Heart left ventricle (tissue), 16 donors: ENCODE measurements around the gene XK. TPM values are rescaled to one million over a fixed set of nuclear protein-coding genes. Genes with fewer than 3 reads are reported as not detected.
A peak's percentile ranks its signal among the peaks of the same experiment; 100 is the strongest.

ENCODE experiments used
- ATAC-seq, 4 donors: fragments of 200-7000 bp; cut with Tn5 transposase; one replicate each; pipeline ENCODE4 v1.9.1; 2020 to 2022; ENCODE audit warnings: moderate library complexity in 4 of 4, mild to moderate bottlenecking in 3 of 4, moderate number of reproducible peaks in 1 of 4
- DNase-seq, 5 donors: peaks; one replicate each; pipeline ENCODE4 v3.0.0-alpha.2; 2020
- H3K27ac ChIP-seq, 12 donors: fragments of 200-600 bp; sonication (generic) in 4 of 12; one replicate each; pipeline versions ENCODE4 v1.5.0 to v1.8.0; 2016 to 2022; ENCODE audit warnings: mild to moderate bottlenecking in 2 of 12
- H3K27me3 ChIP-seq, 9 donors: fragments of 200-600 bp; sonication (generic) in 2 of 9; one replicate each; pipeline versions ENCODE4 v1.5.1 to v1.8.0; 2016 to 2022; ENCODE audit warnings: mild to moderate bottlenecking in 3 of 9
- H3K36me3 ChIP-seq, 9 donors: fragments of 200-600 bp; sonication (generic) in 2 of 9; one replicate each; pipeline versions ENCODE4 v1.5.0 to v1.8.0; 2018 to 2022; ENCODE audit warnings: mild to moderate bottlenecking in 2 of 9
- H3K4me1 ChIP-seq, 12 donors: fragments of 200-600 bp; sonication (generic) in 4 of 12; one replicate each; pipeline versions ENCODE4 v1.5.0 to v1.8.0; 2016 to 2022; ENCODE audit warnings: mild to moderate bottlenecking in 3 of 12
- H3K4me3 ChIP-seq, 12 donors: fragments of 200-600 bp; sonication (generic) in 4 of 12; one replicate each; pipeline versions ENCODE4 v1.5.0 to v1.8.0; 2017 to 2022; ENCODE audit warnings: mild to moderate bottlenecking in 9 of 12, moderate library complexity in 4 of 12
- H3K9me3 ChIP-seq, 12 donors: fragments of 200-600 bp; sonication (generic) in 4 of 12; one replicate each; pipeline versions ENCODE4 v1.5.0 to v1.8.0; 2016 to 2022; ENCODE audit warnings: mild to moderate bottlenecking in 1 of 12
- POLR2A ChIP-seq, 2 donors: fragments of 450-650 bp; IDR thresholded peaks; one replicate each; pipeline ENCODE4 v1.6.1; 2017; ENCODE audit warnings: antibody characterized with exemption in 2 of 2, mild to moderate bottlenecking in 2 of 2, moderate library complexity in 2 of 2
- WGBS, 4 donors: extraction: QIAGEN DNeasy Blood & Tissue Kit in 2 of 4; methylation state at CpG; one replicate each; pipeline versions ENCODE4 v1.1.5 to v1.1.7; 2013 to 2018; 5-methylcytosine and 5-hydroxymethylcytosine counted together
- intact Hi-C, 10 donors: fragments of 100-400 bp; cut with DNase I; formaldehyde crosslinking; loops; one replicate each; pipeline versions ENCODE4 v1.11.1 to v1.14.2; 2022
- polyA plus RNA-seq, 2 donors: library from polyadenylated mRNA; stranded (reverse); fragments of 200-250 nt; gene quantifications; one replicate each; pipeline ENCODE4 v1.2.3, GENCODE V29; 2013
- total RNA-seq, 9 donors: library from RNA; depleted of rRNA in 2 of 9; stranded (reverse); fragments of >200 nt in 2 of 9; fragmentation: NEBNext Ultra II Directional in 3 of 9; extraction: Animal tissue kit (Norgen Biotek cat#: 25700) in 3 of 9; gene quantifications; one replicate each; pipeline versions ENCODE4 v1.1.0 to v1.2.4, GENCODE V29; 2016 to 2023
- TF ChIP-seq, protein P1 (sequence below), 12 donors: fragments of 200-600 bp; sonication (generic) in 4 of 12; IDR thresholded peaks; one replicate each; pipeline versions ENCODE4 v1.5.0 to v1.8.0; 2018 to 2022; ENCODE audit warnings: antibody characterized with exemption in 12 of 12, mild to moderate bottlenecking in 5 of 12
- donor health status: ischemic (EF 13 %, LVEDD 7.1; RV severe dilation, severe dysfunction).
- donor health status: healthy with polysubstance abuse.
- donor health status: DM: no; HTN: yes; CAD: no.
- donor health status: DM: no; HTN: no; CAD: no.
- donor health status: ischemic (EF 25% LVEDD 6.9; RV normal size, moderate dysfunction).
- donor health status: ischemic (EF 25% LVEDD 5.7; RV mildly dilated, moderate dysfunction).
- donor health status: healthy.
- donor health status: DM: yes; HTN: yes; CAD: no.
- donor health status: ischemic (EF 35%, LVEDD 5.7; RV mildly dilated, moderate dysfunction).
- donor health status: nonischemic (EF 11% LVEDD 7.7; RV severe dilation, severe dysfunction).
- donor health status: DM: yes; HTN: yes; CAD: no.
- donor health status: PGD.
- donor health status: ischemic (EF 29% LVEDD 5.4; RV normal size, mild dysfunction).
- donor health status: nonischemic (EF 23%, LVEDD 6.1; RV moderate dilation, normal function).

Gene XK
- total and polyA plus RNA-seq, 11 donors, result 2.6 to 16.4 (median 8.7) TPM

DNA sequence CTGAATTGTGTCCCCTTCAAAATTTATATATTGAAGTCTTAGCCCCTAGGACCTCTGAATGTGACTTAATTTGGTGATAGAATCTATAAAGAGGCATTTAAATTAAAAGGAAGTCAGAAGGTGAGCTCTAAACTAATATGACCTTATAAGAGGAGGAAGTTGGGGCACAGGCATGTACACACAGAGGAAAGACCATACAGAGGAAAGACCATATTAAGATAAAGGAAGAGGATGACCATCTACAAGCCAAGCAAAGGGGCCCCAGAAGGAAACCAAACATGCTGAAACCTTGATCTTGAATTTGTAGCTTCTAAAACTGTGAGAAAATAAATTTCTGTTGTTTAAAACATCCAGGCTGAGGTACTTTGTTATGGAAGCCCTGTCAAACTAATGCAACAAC is 67.3 kb downstream of the XK start:
- Histone ChIP-seq H3K36me3 (no peaks in the 10 kb centered on the region), H3K27me3 (no peaks in the 10 kb centered on the region), H3K9me3 (no peaks in the 10 kb centered on the region), H3K4me3 (no peak overlapping the region), H3K4me1 (peaks cover 0 to 24% (median 0%) of the 10 kb centered on the region in 12 donors), H3K27ac (peak overlapping the region in 1 of 12 donors; percentile 81)
- ATAC-seq, result no peak
- intact Hi-C loops, result no loop called here
- no peak for DNase-seq
- TF ChIP-seq POLR2A (IDR thresholded peaks at IDR 0.05), result no peak
- TF ChIP-seq, protein P1, sequence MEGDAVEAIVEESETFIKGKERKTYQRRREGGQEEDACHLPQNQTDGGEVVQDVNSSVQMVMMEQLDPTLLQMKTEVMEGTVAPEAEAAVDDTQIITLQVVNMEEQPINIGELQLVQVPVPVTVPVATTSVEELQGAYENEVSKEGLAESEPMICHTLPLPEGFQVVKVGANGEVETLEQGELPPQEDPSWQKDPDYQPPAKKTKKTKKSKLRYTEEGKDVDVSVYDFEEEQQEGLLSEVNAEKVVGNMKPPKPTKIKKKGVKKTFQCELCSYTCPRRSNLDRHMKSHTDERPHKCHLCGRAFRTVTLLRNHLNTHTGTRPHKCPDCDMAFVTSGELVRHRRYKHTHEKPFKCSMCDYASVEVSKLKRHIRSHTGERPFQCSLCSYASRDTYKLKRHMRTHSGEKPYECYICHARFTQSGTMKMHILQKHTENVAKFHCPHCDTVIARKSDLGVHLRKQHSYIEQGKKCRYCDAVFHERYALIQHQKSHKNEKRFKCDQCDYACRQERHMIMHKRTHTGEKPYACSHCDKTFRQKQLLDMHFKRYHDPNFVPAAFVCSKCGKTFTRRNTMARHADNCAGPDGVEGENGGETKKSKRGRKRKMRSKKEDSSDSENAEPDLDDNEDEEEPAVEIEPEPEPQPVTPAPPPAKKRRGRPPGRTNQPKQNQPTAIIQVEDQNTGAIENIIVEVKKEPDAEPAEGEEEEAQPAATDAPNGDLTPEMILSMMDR (IDR thresholded peaks at IDR 0.05), result no peak

DNA sequence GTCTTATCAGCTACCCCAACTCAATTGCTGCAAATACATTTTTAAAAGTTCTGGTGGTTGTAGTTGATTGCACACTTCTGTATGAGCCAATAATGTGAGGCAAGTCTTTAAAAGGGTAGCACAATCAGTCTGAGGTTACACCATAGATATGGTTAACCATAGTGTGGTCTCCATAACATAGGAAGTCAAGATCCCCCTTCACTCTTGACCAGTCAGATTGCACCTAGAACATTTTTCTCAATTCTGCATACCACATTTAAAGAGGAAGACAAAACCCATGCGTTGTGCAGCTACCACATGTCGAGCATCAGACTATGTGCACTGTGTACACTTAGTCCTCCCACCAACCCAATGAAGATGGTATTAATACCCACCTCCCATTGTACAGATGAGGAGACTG is 67.8 kb downstream of the XK start:
- intact Hi-C loops, result no loop called here
- H3K4me3 ChIP-seq, result no peak overlapping the region
- peak overlapping the region in 1 of 12 donors; percentile 81 for H3K27ac ChIP-seq
- ATAC-seq, result no peak
- H3K9me3 ChIP-seq, result no peaks in the 10 kb centered on the region
- 59 to 89% (median 69%) methylated on average over 2 of the region's 2 CpGs for WGBS, 4 donors
- H3K36me3 ChIP-seq, result no peaks in the 10 kb centered on the region
- H3K4me1 ChIP-seq, result peaks cover 0 to 24% (median 0%) of the 10 kb centered on the region in 12 donors
- no peaks in the 10 kb centered on the region for H3K27me3 ChIP-seq
- no peak for DNase-seq
- TF ChIP-seq POLR2A (IDR thresholded peaks at IDR 0.05), result no peak
- TF ChIP-seq, protein P1 (IDR thresholded peaks at IDR 0.05), result no peak

DNA sequence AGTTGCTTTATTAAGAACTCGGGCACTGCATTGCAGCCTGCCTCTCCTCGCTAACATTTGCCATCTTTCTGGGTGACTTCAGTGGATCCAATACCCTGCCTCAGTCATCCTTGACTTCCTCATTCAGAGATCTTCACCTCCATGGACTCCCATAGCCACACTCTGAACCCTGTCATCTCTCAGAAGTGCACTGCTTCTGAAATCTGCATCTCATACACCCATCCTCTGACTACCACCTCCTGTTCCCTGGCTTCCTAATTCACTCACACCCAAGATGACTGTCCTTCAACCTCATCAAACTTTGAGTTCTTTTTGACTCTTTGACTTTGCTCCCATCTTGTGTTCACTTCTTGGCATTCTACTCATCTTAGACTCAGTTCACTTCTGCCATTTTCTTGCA is 68.9 kb downstream of the XK start:
- no peak for DNase-seq
- Histone ChIP-seq H3K4me3 (no peak overlapping the region), H3K9me3 (no peaks in the 10 kb centered on the region), H3K27me3 (no peaks in the 10 kb centered on the region), H3K4me1 (peaks cover 0 to 24% (median 0%) of the 10 kb centered on the region in 12 donors), H3K36me3 (no peaks in the 10 kb centered on the region), H3K27ac (peak overlapping the region in 1 of 12 donors; percentile 81)
- 79 to 96% (median 86%) methylated on average over 2 of the region's 2 CpGs for WGBS, 4 donors
- no peak for ATAC-seq
- TF ChIP-seq, protein P1 (IDR thresholded peaks at IDR 0.05), result no peak
- no peak for TF ChIP-seq POLR2A (IDR thresholded peaks at IDR 0.05)
- intact Hi-C loops, result no loop called here

DNA sequence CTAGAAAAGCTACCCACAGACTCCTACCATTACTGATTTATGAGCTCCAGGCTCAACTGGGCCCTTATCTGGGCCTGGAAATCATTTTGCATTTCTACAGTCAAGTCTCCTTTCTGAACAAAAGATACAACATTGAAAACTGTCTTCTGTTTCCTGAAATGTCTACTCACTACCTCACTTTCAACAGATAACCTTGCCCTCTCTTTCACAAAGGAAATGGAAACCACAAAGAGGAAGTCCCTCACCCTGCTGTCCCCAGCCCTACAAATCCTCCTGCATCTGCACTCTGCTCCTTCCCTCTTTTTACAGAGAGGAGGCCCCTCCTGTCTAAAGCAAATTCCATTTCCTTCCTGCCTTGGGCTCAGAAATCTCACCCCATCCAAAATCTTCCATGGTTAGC is 69.4 kb downstream of the XK start:
- Histone ChIP-seq H3K4me3 (no peak overlapping the region), H3K27me3 (no peaks in the 10 kb centered on the region), H3K27ac (peak overlapping the region in 1 of 12 donors; percentile 81), H3K36me3 (no peaks in the 10 kb centered on the region), H3K4me1 (peaks cover 0 to 24% (median 0%) of the 10 kb centered on the region in 12 donors), H3K9me3 (no peaks in the 10 kb centered on the region)
- DNase-seq (no peak), ATAC-seq (peak in 1 of 4 donors; percentile 74)
- TF ChIP-seq, protein P1 (IDR thresholded peaks at IDR 0.05), result no peak
- intact Hi-C loops, result no loop called here
